ENCODE measurements around the gene SMYD3. TPM values are rescaled to one million over a fixed set of nuclear protein-coding genes. Genes with fewer than 3 reads are reported as not detected.

Gene SMYD3
- total and polyA plus RNA-seq, 11 donors, result 6.3 to 12.1 (median 9.5) TPM

GRCh38 chr1:245788886-245789285, 718.2 kb downstream of the SMYD3 start:
- Histone ChIP-seq H3K36me3 (no peaks in the 10 kb centered on the region), H3K9me3 (no peaks in the 10 kb centered on the region), H3K4me1 (peaks cover 0 to 20% (median 1%) of the 10 kb centered on the region in 12 donors), H3K27me3 (no peaks in the 10 kb centered on the region), H3K4me3 (no peak overlapping the region), H3K27ac (no peak overlapping the region)
- no peak for TF ChIP-seq POLR2A (IDR thresholded peaks at IDR 0.05)
- no peak for TF ChIP-seq CTCF (IDR thresholded peaks at IDR 0.05)
- 93 to 96% (median 95%) methylated on average over 10 of the region's 10 CpGs for WGBS, 4 donors
- no peak for DNase-seq
- ATAC-seq, result no peak
- intact Hi-C loops (cut with DNase I), result loop anchor here in 1 of 10 donors (5.0 kb wide), 1 partner anchor 242 kb away; no protein-coding TSS in a partner anchor

- intact Hi-C loops (cut with DNase I), result loop anchor here in 1 of 10 donors (5.0 kb wide), 1 partner anchor 241 kb away; no protein-coding TSS in a partner anchor
- TF ChIP-seq CTCF (IDR thresholded peaks at IDR 0.05), result no peak
- TF ChIP-seq POLR2A (IDR thresholded peaks at IDR 0.05), result no peak
- peaks cover 0 to 20% (median 1%) of the 10 kb centered on the region in 12 donors for H3K4me1 ChIP-seq
- WGBS, 4 donors, result 48 to 61% (median 54%) methylated on average over 3 of the region's 3 CpGs
- peak overlapping the region in 1 of 12 donors; percentile 19 for H3K27ac ChIP-seq
- peak in 2 of 4 donors; percentile 37 to 41 for ATAC-seq
- H3K4me3 ChIP-seq, result no peak overlapping the region
- no peaks in the 10 kb centered on the region for H3K27me3 ChIP-seq
- no peaks in the 10 kb centered on the region for H3K36me3 ChIP-seq
- no peak for DNase-seq
- no peaks in the 10 kb centered on the region for H3K9me3 ChIP-seq
Observed at GRCh38 chr1:245788269-245788668, 718.8 kb downstream of the SMYD3 start.

- Histone ChIP-seq H3K27me3 (no peaks in the 10 kb centered on the region), H3K27ac (no peak overlapping the region), H3K9me3 (no peaks in the 10 kb centered on the region), H3K4me1 (peaks cover 0 to 20% (median 1%) of the 10 kb centered on the region in 12 donors), H3K36me3 (no peaks in the 10 kb centered on the region), H3K4me3 (no peak overlapping the region)
- intact Hi-C loops (cut with DNase I), result loop anchor here in 1 of 10 donors (5.0 kb wide), 1 partner anchor 240 kb away; no protein-coding TSS in a partner anchor
- DNase-seq, result no peak
- TF ChIP-seq POLR2A (IDR thresholded peaks at IDR 0.05) (no peak), CTCF (IDR thresholded peaks at IDR 0.05) (no peak)
- whole genome bisulfite sequencing, 4 donors, result 85 to 97% (median 92%) methylated on average over 5 of the region's 5 CpGs
- no peak for ATAC-seq
Observed at GRCh38 chr1:245786948-245787347, 720.1 kb downstream of the SMYD3 start.

GRCh38 chr1:245779797-245780755, 727.0 kb downstream of the SMYD3 start:
- peaks cover 0 to 8% (median 0%) of the 10 kb centered on the region in 12 donors for H3K9me3 ChIP-seq
- no peaks in the 10 kb centered on the region for H3K27me3 ChIP-seq
- H3K4me3 ChIP-seq, result no peak overlapping the region
- WGBS, 4 donors, result 95 to 96% (median 95%) methylated on average over 9 of the region's 9 CpGs
- no peak overlapping the region for H3K27ac ChIP-seq
- intact Hi-C loops (cut with DNase I), result no loop called here
- ATAC-seq, result no peak
- no peak for DNase-seq
- H3K4me1 ChIP-seq, result peaks cover 0 to 5% (median 0%) of the 10 kb centered on the region in 12 donors
- TF ChIP-seq CTCF (IDR thresholded peaks at IDR 0.05), result peak in 3 of 12 donors; percentile 6 to 25 (median 9)
- TF ChIP-seq POLR2A (IDR thresholded peaks at IDR 0.05), result no peak
- no peaks in the 10 kb centered on the region for H3K36me3 ChIP-seq

Data from heart left ventricle (tissue), 16 donors.